Uterus (tissue), 4 donors: ENCODE measurements around the gene TRAPPC6A. TPM values are rescaled to one million over a fixed set of nuclear protein-coding genes. Genes with fewer than 3 reads are reported as not detected.

Source experiments
- DNase-seq, 2 donors: peaks; one replicate each; pipeline ENCODE4 v3.0.0-alpha.2; 2019 to 2020
- H3K27ac ChIP-seq, 2 donors: fragments of 200-600 bp; sonication (generic); 1 replicate in 1 of 2; 2 replicates in 1 of 2; pipeline ENCODE4 v1.5.1; 2016 to 2018
- H3K27me3 ChIP-seq, 2 donors: fragments of 200-600 bp; sonication (generic); one replicate each; pipeline ENCODE4 v1.5.1; 2018 to 2019; ENCODE audit warnings: control low read depth in 1 of 2
- H3K36me3 ChIP-seq, 2 donors: fragments of 200-600 bp; sonication (generic); one replicate each; pipeline ENCODE4 v1.5.1; 2019; ENCODE audit warnings: control low read depth in 1 of 2
- H3K4me1 ChIP-seq, 2 donors: fragments of 200-600 bp; sonication (generic); one replicate each; pipeline ENCODE4 v1.5.1; 2018 to 2019; ENCODE audit warnings: control low read depth in 1 of 2
- H3K4me3 ChIP-seq, 2 donors: fragments of 200-600 bp; sonication (generic); 1 replicate in 1 of 2; 2 replicates in 1 of 2; pipeline ENCODE4 v1.5.1; 2018 to 2019; ENCODE audit warnings: mild to moderate bottlenecking in 1 of 2
- H3K9me3 ChIP-seq, 2 donors: fragments of 200-600 bp; sonication (generic); one replicate each; pipeline ENCODE4 v1.5.1; 2019; ENCODE audit warnings: control low read depth in 1 of 2
- POLR2A ChIP-seq, 2 donors: fragments of 450-650 bp; IDR thresholded peaks; one replicate each; pipeline ENCODE4 v1.6.1; 2016; ENCODE audit warnings: antibody characterized with exemption in 2 of 2, mild to moderate bottlenecking in 1 of 2, moderate library complexity in 1 of 2
- intact Hi-C: fragments of 100-400 bp; cut with DNase I; formaldehyde crosslinking; loops from one replicate; pipeline ENCODE4 v1.15.1; 2023; ENCODE audit warnings: low total_unique reads
- total RNA-seq, 4 donors: library from RNA; depleted of rRNA in 3 of 4; stranded (reverse); fragments of >200 nt in 3 of 4; gene quantifications; one replicate each; pipeline versions ENCODE4 v1.1.0 to v1.2.4, GENCODE V29; 2014 to 2023
- TF ChIP-seq, protein P1 (sequence below), 4 experiments: fragments of 200-600 bp in 2 of 4; fragments of 450-650 bp in 2 of 4; sonication (generic) in 2 of 4; IDR thresholded peaks; one replicate each; pipeline ENCODE4 v1.5.1; 2016 to 2019; ENCODE audit warnings: antibody characterized with exemption in 4 of 4, mild to moderate bottlenecking in 2 of 4, moderate library complexity in 1 of 4
- donor health status: DM: yes; HTN: yes; CAD: no.

TRAPPC6A gene
- total RNA-seq, 4 donors from 2014 or later = 4.1 to 25.9 (median 16.5) TPM

DNA sequence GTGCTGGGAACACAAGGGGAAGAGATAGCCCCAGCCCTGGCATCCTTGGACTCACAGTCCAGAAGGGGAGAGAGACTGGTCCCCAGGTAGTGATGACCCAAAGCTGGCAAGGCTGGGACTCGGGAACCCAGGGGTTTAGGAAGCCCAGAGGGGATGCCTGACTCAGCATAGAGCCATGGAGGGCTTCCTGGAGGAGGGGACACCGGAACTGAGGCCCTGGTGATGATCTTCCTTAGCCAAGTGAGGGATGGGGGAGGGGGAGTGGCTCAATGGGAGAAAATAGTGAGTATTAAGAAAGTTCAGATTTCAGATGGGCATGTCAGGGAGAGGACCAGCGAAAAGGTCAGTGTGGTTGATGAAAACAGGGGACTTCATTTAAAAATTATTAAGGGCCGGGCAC is 40.4 kb upstream of the TRAPPC6A start:
- H3K9me3 ChIP-seq = no peaks in the 10 kb centered on the region
- peaks cover 8 to 14% of the 10 kb centered on the region in 2 donors for H3K27me3 ChIP-seq
- intact Hi-C loops = no loop called here

DNA sequence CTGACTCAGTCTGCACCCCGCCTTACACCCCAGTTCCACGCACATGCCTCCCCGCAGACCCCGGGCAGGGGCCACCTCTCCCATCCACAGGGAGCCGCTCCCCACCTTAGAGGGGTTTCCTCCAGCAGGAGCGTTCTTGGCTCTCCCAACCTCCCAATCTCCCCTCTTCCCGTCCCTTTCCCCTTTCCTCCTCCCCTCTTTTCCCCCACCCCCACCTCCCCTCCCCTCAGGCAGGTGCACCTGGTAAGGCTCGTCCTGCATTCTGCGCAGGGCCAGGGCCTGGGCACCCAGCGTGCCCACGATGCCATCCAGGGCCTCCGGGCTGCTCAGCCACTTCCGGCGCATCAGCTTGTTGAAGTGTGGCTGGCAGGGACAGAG is 39.9 kb upstream of the TRAPPC6A start:
- TF ChIP-seq, protein P1, sequence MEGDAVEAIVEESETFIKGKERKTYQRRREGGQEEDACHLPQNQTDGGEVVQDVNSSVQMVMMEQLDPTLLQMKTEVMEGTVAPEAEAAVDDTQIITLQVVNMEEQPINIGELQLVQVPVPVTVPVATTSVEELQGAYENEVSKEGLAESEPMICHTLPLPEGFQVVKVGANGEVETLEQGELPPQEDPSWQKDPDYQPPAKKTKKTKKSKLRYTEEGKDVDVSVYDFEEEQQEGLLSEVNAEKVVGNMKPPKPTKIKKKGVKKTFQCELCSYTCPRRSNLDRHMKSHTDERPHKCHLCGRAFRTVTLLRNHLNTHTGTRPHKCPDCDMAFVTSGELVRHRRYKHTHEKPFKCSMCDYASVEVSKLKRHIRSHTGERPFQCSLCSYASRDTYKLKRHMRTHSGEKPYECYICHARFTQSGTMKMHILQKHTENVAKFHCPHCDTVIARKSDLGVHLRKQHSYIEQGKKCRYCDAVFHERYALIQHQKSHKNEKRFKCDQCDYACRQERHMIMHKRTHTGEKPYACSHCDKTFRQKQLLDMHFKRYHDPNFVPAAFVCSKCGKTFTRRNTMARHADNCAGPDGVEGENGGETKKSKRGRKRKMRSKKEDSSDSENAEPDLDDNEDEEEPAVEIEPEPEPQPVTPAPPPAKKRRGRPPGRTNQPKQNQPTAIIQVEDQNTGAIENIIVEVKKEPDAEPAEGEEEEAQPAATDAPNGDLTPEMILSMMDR (IDR thresholded peaks at IDR 0.05) = no peak
- no peak for TF ChIP-seq POLR2A (IDR thresholded peaks at IDR 0.05)
- no peaks in the 10 kb centered on the region for H3K36me3 ChIP-seq
- no peak for DNase-seq
- intact Hi-C loops = no loop called here
- H3K9me3 ChIP-seq = no peaks in the 10 kb centered on the region
- no peak overlapping the region for H3K4me3 ChIP-seq
- peaks cover 8 to 14% of the 10 kb centered on the region in 2 donors for H3K27me3 ChIP-seq
- H3K27ac ChIP-seq = no peak overlapping the region
- no peaks in the 10 kb centered on the region for H3K4me1 ChIP-seq

More for the DNA sequence above, 40.4 kb upstream of the TRAPPC6A start:
- H3K4me3 ChIP-seq = no peak overlapping the region
- TF ChIP-seq, protein P1 (IDR thresholded peaks at IDR 0.05) = no peak
- TF ChIP-seq POLR2A (IDR thresholded peaks at IDR 0.05) = no peak
- H3K27ac ChIP-seq = no peak overlapping the region
- no peaks in the 10 kb centered on the region for H3K4me1 ChIP-seq
- DNase-seq = no peak
- no peaks in the 10 kb centered on the region for H3K36me3 ChIP-seq

DNA sequence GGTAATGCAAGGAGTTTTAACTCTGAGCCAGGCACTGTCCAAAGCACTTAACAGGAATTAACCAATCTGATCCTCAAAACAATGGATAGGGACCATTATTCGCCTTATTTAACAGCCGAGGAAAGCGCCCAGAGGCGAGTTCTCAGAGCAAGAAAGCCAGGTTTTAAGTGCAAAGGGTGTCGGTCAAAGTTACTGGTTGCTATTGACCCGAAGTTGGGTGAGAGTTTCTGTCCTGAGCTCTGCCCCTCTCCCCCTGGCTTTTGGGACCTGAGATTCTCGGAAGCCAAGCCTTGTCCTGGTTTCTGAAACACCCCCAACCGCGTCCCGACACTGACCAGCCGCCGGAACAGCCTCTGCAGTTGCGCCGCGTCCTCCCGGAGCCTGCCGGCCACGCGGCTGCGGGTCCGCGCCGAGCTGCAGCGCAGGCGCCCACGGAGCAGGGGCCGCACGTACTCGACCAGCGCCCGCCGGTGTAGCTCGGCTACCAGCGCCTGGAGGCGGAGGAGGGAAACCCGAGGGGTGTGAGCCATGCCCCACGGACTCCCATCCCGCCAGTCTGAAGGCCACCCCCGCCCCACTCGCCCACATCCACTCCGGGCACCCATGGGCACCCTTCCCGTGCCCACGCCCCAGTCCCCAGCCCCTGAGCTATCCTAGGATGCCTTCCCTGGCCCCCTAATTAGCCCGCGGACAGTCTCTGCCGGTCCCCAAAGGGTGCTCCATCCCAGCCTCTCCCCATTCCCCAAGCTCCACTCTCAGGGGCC is 39.3 kb upstream of the TRAPPC6A start:
- TF ChIP-seq, protein P1 (IDR thresholded peaks at IDR 0.05) = no peak
- no peak for TF ChIP-seq POLR2A (IDR thresholded peaks at IDR 0.05)
- DNase-seq = no peak
- no peaks in the 10 kb centered on the region for H3K36me3 ChIP-seq
- H3K4me1 ChIP-seq = no peaks in the 10 kb centered on the region
- no peak overlapping the region for H3K4me3 ChIP-seq
- peaks cover 8 to 14% of the 10 kb centered on the region in 2 donors for H3K27me3 ChIP-seq
- intact Hi-C loops = no loop called here
- H3K9me3 ChIP-seq = no peaks in the 10 kb centered on the region
- H3K27ac ChIP-seq = no peak overlapping the region

DNA sequence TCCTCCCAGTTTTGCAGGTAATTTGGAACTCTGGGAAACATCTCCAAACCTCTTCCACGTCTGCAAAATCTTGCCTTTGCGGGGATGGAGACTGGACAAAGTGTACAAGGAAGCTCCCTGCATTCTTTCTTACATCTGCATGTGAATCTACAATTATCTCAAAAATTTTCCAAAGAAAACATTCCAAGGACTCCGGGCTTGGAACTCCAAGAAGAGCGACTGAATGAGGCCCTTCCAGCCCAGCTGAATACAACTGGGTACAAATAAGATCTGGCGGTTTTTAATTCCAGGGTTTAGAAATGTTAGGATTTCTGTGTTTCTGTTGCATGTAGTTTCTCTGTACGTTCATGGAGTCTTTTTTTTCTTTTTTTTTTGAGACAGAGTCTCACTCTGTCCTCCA is 38.6 kb upstream of the TRAPPC6A start:
- TF ChIP-seq POLR2A (IDR thresholded peaks at IDR 0.05) = no peak
- TF ChIP-seq, protein P1 (IDR thresholded peaks at IDR 0.05) = no peak
- intact Hi-C loops = no loop called here
- Histone ChIP-seq H3K4me1 (no peaks in the 10 kb centered on the region), H3K27ac (no peak overlapping the region), H3K36me3 (no peaks in the 10 kb centered on the region), H3K27me3 (peaks cover 8 to 14% of the 10 kb centered on the region in 2 donors), H3K9me3 (no peaks in the 10 kb centered on the region), H3K4me3 (no peak overlapping the region)
- DNase-seq = no peak

DNA sequence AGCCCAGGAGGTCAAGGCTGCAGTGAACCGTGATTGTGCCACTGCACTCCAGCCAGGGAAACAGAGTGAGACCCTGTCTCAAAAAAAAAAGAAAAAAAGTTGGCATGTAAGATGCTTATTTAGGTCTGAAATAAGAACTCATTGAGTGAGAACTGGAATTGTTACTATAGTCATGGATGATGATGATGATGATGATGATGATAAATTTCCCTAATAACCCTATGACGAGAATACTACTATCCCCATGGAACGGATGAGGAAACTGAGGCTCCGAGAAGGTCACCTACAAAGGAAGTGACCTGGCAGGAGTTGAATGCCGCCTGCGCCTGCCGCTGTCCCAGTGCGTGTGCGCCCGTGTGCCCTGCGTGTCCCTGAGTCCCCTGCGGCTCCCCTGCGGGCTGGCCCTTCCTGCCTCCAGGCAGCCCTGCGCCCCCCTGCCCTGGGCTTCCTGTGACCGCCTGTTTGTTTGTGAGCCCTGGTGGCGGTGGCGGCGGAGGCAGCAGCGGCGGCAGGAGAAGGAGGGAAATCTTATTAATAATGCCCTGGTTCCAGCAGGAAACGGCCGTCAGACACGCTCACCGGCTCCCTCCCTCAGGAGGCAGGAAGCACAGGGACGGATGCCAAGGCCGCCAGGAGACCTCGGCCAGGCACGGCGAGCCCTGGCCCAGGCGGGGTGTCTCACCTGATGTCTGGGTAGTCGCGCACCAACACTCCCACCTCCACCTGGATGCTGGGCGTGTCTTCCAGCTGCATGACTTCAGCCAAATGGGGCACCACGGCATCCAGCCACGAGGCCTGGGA is 37.6 kb upstream of the TRAPPC6A start:
- no peak for TF ChIP-seq POLR2A (IDR thresholded peaks at IDR 0.05)
- TF ChIP-seq, protein P1 (IDR thresholded peaks at IDR 0.05) = no peak
- Histone ChIP-seq H3K9me3 (no peaks in the 10 kb centered on the region), H3K4me3 (no peak overlapping the region), H3K4me1 (no peaks in the 10 kb centered on the region), H3K27me3 (peaks cover 8 to 14% of the 10 kb centered on the region in 2 donors), H3K27ac (peak overlapping the region in 1 of 2 donors; percentile 24), H3K36me3 (no peaks in the 10 kb centered on the region)
- intact Hi-C loops = no loop called here
- DNase-seq = peak in 1 of 2 donors; percentile 21
